ENCODE results near the gene DNAJB14. TPM values are rescaled to one million over a fixed set of nuclear protein-coding genes. Genes with fewer than 3 reads are reported as not detected.

Gene DNAJB14
- total RNA-seq, 1 experiment from 2014 or later: 39.9 TPM

GRCh38 chr4:99918656-99919055 is 27.8 kb downstream of the DNAJB14 start:
- POLR2A ChIA-PET: no interaction called here
- H3K9me3 Mint-ChIP-seq: 0 out of 2 replicates have a peak, but pooled peaks cover 4% of the 10 kb centered on the region
- no peak for ATAC-seq

GRCh38 chr4:99917575-99917974 is 28.8 kb downstream of the DNAJB14 start:
- H3K27ac Mint-ChIP-seq: no peak overlapping the region
- H3K4me3 Mint-ChIP-seq: no peak overlapping the region
- ATAC-seq: no peak
- no peak for TF ChIP-seq PREB (CRISPR knock-in tag; IDR thresholded peaks at IDR 0.05; ENCODE audit: borderline replicate concordance)
- no peak for DNase-seq (ENCODE audit: low spot score)
- H3K4me1 Mint-ChIP-seq: no peaks in the 10 kb centered on the region
- CTCF ChIA-PET: no interaction called here
- POLR2A ChIA-PET: no interaction called here
- 0 out of 2 replicates have a peak, but pooled peaks cover 4% of the 10 kb centered on the region for H3K9me3 Mint-ChIP-seq
- no peaks in the 10 kb centered on the region for H3K27me3 Mint-ChIP-seq (ENCODE audit: low read depth)
- peaks cover 34% of the 10 kb centered on the region for H3K36me3 Mint-ChIP-seq

More at GRCh38 chr4:99918656-99919055, 27.8 kb downstream of the DNAJB14 start:
- no peak for TF ChIP-seq HMGXB4 (CRISPR knock-in tag; IDR thresholded peaks at IDR 0.05)
- no peak for TF ChIP-seq ATF1 (CRISPR knock-in tag; IDR thresholded peaks at IDR 0.05)
- no peak for TF ChIP-seq CDX4 (CRISPR knock-in tag; IDR thresholded peaks at IDR 0.05; ENCODE audit: borderline replicate concordance)
- no peak for TF ChIP-seq ETV6 (CRISPR knock-in tag; IDR thresholded peaks at IDR 0.05)
- no peak for TF ChIP-seq PREB (CRISPR knock-in tag; IDR thresholded peaks at IDR 0.05; ENCODE audit: borderline replicate concordance)
- TF ChIP-seq ERG (CRISPR knock-in tag; IDR thresholded peaks at IDR 0.05): no peak
- TF ChIP-seq CBFB (CRISPR knock-in tag; IDR thresholded peaks at IDR 0.05; ENCODE audit: low read depth): no peak
- no peak for TF ChIP-seq ZNF512 (CRISPR knock-in tag; IDR thresholded peaks at IDR 0.05; ENCODE audit: borderline replicate concordance)
- TF ChIP-seq OVOL2 (CRISPR knock-in tag; IDR thresholded peaks at IDR 0.05; ENCODE audit: borderline replicate concordance): no peak
- no peak for TF ChIP-seq SOX15 (CRISPR knock-in tag; IDR thresholded peaks at IDR 0.05)
- CTCF ChIA-PET: no interaction called here
- DNase-seq (ENCODE audit: low spot score): no peak
- H3K27me3 Mint-ChIP-seq (ENCODE audit: low read depth): no peaks in the 10 kb centered on the region
- no peak overlapping the region for H3K4me3 Mint-ChIP-seq
- H3K36me3 Mint-ChIP-seq: peaks cover 34% of the 10 kb centered on the region
- H3K4me1 Mint-ChIP-seq: no peaks in the 10 kb centered on the region
- H3K27ac Mint-ChIP-seq: no peak overlapping the region

GRCh38 chr4:99915449-99915848 is 31.0 kb downstream of the DNAJB14 start:
- Mint-ChIP-seq H3K9me3 (0 out of 2 replicates have a peak, but pooled peaks cover 4% of the 10 kb centered on the region), H3K27me3 (ENCODE audit: low read depth) (no peaks in the 10 kb centered on the region), H3K4me3 (no peak overlapping the region), H3K4me1 (no peaks in the 10 kb centered on the region), H3K27ac (no peak overlapping the region), H3K36me3 (peaks cover 32% of the 10 kb centered on the region)
- DNase-seq (ENCODE audit: low spot score) (no peak), ATAC-seq (no peak)
- POLR2A ChIA-PET: no interaction called here
- TF ChIP-seq ZSCAN18 (CRISPR knock-in tag; IDR thresholded peaks at IDR 0.05) (no peak), ZNF281 (CRISPR knock-in tag; IDR thresholded peaks at IDR 0.05) (no peak), ATF3 (CRISPR knock-in tag; conservative IDR thresholded peaks at IDR 0.05) (no peak), USF1 (CRISPR knock-in tag; IDR thresholded peaks at IDR 0.05) (no peak), ZNF138 (CRISPR knock-in tag; conservative IDR thresholded peaks at IDR 0.05) (no peak), FOXJ3 (CRISPR knock-in tag; IDR thresholded peaks at IDR 0.05; ENCODE audit: borderline replicate concordance) (no peak), ATF1 (CRISPR knock-in tag; IDR thresholded peaks at IDR 0.05) (no peak)
- CTCF ChIA-PET: no interaction called here

All from WTC11 (cell line).